ENCODE data around the gene SMAD6. TPM values are rescaled to one million over a fixed set of nuclear protein-coding genes. Genes with fewer than 3 reads are reported as not detected.
"Not testable (repeated sequence)": the region's sequence is repeated elsewhere in the genome, so short reads cannot be mapped to it uniquely, and the experiment has no call there.

The SMAD6 gene
- total RNA-seq, 4 donors from 2014 or later = 1.7 to 6.3 (median 3.8) TPM

DNA sequence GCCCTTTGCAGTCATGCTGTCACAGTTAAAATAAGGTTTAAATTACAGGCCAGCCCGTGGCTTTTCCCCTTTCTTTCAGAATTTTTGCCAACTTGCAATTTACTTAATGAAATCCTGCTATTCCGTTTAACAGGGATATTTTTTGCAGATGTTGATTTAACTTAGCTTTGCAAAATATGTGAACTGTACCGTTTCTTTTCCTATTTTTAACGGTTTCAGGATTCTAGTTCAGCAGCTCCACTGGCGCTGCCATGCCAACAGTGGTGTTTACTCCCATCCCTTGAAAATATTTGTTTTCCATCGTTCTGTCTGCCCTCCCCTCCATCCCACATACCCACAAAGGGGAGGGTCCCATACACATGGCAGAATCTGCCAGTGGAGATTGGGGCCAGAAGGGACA is 54.3 kb downstream of the SMAD6 start:
- Histone ChIP-seq H3K4me3 (no peak overlapping the region), H3K4me1 (peaks cover 0 to 18% (median 7%) of the 10 kb centered on the region in 3 donors), H3K27me3 (peaks cover 0 to 8% (median 0%) of the 10 kb centered on the region in 4 donors), H3K27ac (no peak overlapping the region), H3K36me3 (no peaks in the 10 kb centered on the region), H3K9me3 (peaks cover 0 to 13% (median 8%) of the 10 kb centered on the region in 3 donors)
- WGBS, 2 donors = 57 to 58% methylated on average over 6 of the region's 6 CpGs
- intact Hi-C loops (cut with DNase I) = no loop called here
- no peak for DNase-seq
- TF ChIP-seq, protein P1, sequence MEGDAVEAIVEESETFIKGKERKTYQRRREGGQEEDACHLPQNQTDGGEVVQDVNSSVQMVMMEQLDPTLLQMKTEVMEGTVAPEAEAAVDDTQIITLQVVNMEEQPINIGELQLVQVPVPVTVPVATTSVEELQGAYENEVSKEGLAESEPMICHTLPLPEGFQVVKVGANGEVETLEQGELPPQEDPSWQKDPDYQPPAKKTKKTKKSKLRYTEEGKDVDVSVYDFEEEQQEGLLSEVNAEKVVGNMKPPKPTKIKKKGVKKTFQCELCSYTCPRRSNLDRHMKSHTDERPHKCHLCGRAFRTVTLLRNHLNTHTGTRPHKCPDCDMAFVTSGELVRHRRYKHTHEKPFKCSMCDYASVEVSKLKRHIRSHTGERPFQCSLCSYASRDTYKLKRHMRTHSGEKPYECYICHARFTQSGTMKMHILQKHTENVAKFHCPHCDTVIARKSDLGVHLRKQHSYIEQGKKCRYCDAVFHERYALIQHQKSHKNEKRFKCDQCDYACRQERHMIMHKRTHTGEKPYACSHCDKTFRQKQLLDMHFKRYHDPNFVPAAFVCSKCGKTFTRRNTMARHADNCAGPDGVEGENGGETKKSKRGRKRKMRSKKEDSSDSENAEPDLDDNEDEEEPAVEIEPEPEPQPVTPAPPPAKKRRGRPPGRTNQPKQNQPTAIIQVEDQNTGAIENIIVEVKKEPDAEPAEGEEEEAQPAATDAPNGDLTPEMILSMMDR (IDR thresholded peaks at IDR 0.05) = no peak
- TF ChIP-seq POLR2A (IDR thresholded peaks at IDR 0.05) = no peak

DNA sequence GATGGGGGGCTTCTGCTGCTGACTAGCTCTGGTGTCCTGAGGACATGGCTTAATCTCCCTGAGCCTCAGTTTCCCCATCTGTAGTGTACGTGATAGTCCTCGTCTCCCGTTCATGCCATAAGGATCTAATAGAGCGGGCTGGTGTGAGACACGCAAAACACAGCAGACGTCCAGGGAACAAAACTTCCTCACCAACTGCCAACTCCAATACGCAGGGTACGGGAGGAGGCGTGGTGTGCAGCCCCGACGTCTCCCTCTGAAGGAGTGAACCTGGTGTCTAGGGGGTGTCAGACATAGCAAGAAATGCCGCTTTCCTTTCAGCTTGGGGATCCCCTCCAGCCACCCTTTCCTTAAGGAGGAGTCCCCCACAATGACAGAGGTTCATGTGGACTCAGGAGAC is 55.0 kb downstream of the SMAD6 start:
- no peak for TF ChIP-seq POLR2A (IDR thresholded peaks at IDR 0.05)
- TF ChIP-seq, protein P1 (IDR thresholded peaks at IDR 0.05) = no peak

DNA sequence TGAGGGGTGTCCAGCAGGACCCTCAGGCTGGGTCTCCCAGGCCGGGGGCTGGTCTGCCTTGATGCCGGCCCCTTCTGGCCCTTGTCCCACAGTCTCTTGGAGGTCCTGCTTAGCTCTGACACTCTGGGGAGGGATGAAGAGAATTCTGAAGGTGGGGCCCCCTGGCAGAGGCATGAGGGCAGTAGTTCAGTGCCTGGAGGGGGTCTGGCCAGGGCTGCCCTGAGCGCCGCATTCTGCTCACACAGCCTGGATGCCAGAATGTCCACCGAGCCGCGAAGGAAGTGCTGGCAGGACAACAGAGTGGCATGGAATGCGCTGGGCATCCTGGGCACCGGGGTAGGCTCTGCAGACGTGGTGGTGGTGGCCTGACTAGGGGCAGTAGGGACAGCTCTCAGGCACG is 55.5 kb downstream of the SMAD6 start:
- Histone ChIP-seq H3K9me3 (peaks cover 0 to 13% (median 8%) of the 10 kb centered on the region in 3 donors), H3K4me3 (no peak overlapping the region), H3K27me3 (peaks cover 0 to 13% (median 0%) of the 10 kb centered on the region in 4 donors), H3K4me1 (peaks cover 0 to 22% (median 20%) of the 10 kb centered on the region in 3 donors), H3K27ac (no peak overlapping the region), H3K36me3 (no peaks in the 10 kb centered on the region)
- DNase-seq = no peak
- WGBS, 2 donors = 77 to 84% methylated on average over 6 to 9 of the region's 11 CpGs
- intact Hi-C loops (cut with DNase I) = no loop called here
- TF ChIP-seq, protein P1 (IDR thresholded peaks at IDR 0.05) = no peak
- TF ChIP-seq POLR2A (IDR thresholded peaks at IDR 0.05) = no peak

More for the DNA sequence above, 55.0 kb downstream of the SMAD6 start:
- H3K36me3 ChIP-seq = no peaks in the 10 kb centered on the region
- DNase-seq = no peak
- intact Hi-C loops (cut with DNase I) = no loop called here
- H3K4me3 ChIP-seq = no peak overlapping the region
- no peak overlapping the region for H3K27ac ChIP-seq
- peaks cover 0 to 8% (median 0%) of the 10 kb centered on the region in 4 donors for H3K27me3 ChIP-seq
- WGBS, 2 donors = 100% methylated on average over 2 to 10 of the region's 12 CpGs
- peaks cover 0 to 18% (median 15%) of the 10 kb centered on the region in 3 donors for H3K4me1 ChIP-seq
- peaks cover 0 to 13% (median 8%) of the 10 kb centered on the region in 3 donors for H3K9me3 ChIP-seq

DNA sequence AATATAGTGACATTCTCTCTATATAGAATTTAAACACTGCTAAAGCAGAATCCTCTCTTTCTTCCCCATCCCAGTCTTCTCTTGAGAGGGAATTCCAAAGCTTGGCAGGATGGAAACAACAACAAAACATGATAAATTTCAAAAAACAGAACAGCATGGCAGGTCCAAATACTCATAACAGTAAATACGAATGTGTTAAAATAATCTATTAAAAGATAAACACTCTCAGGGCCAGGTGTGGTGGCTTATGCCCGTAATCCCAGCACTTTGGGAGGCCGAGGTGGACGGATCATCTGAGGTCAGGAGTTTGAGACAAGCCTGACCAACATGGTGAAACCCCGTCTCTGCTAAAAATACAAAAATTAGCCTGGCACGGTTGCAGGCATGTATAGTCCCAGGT is 56.2 kb downstream of the SMAD6 start:
- H3K4me1 ChIP-seq = peaks cover 7 to 29% (median 27%) of the 10 kb centered on the region in 3 donors
- DNase-seq; intact Hi-C loops (cut with DNase I); H3K36me3 ChIP-seq; H3K27ac ChIP-seq; H3K4me3 ChIP-seq: not testable (repeated sequence)
- H3K9me3 ChIP-seq = peaks cover 0 to 13% (median 8%) of the 10 kb centered on the region in 3 donors
- 73 to 94% methylated on average over 6 of the region's 6 CpGs for WGBS, 2 donors
- H3K27me3 ChIP-seq = peaks cover 0 to 20% (median 0%) of the 10 kb centered on the region in 4 donors

DNA sequence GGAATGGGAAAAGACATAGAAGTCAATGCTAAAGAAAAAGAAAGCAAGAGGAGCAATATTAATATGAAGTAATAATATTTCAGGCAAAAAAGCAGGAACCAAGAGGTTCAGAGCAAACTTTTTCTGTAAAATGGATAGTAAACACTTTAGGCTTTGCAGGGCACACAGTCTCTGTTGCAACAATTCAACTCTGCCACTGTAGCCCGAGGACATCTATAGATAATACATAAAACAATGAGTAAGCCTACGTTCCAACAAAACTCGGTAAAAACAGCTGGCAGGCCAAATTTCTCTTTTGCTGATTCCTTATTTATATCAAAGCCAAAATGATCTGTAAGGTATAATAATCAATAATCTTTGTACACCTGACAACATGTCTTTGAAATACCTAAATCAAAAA is 56.8 kb downstream of the SMAD6 start:
- H3K4me1 ChIP-seq = peaks cover 13 to 36% (median 33%) of the 10 kb centered on the region in 3 donors

More for the DNA sequence above, 56.8 kb downstream of the SMAD6 start:
- intact Hi-C loops (cut with DNase I) = no loop called here
- Histone ChIP-seq H3K36me3 (no peaks in the 10 kb centered on the region), H3K27me3 (peaks cover 0 to 26% (median 0%) of the 10 kb centered on the region in 4 donors), H3K9me3 (peaks cover 0 to 13% (median 8%) of the 10 kb centered on the region in 3 donors), H3K4me3 (no peak overlapping the region), H3K27ac (no peak overlapping the region)
- DNase-seq = no peak
- TF ChIP-seq, protein P1 (IDR thresholded peaks at IDR 0.05) = no peak
- no peak for TF ChIP-seq POLR2A (IDR thresholded peaks at IDR 0.05)
- WGBS, 2 donors = 35 to 48% methylated on average over 3 of the region's 3 CpGs
